Measurements from ENCODE around the gene LRRC9. TPM values are rescaled to one million over a fixed set of nuclear protein-coding genes. Genes with fewer than 3 reads are reported as not detected.
"Not testable (repeated sequence)": the region's sequence is repeated elsewhere in the genome, so short reads cannot be mapped to it uniquely, and the experiment has no call there.

The LRRC9 gene
- total RNA-seq, 2 donors from 2014 or later = 1.1 to 2.0 TPM

DNA sequence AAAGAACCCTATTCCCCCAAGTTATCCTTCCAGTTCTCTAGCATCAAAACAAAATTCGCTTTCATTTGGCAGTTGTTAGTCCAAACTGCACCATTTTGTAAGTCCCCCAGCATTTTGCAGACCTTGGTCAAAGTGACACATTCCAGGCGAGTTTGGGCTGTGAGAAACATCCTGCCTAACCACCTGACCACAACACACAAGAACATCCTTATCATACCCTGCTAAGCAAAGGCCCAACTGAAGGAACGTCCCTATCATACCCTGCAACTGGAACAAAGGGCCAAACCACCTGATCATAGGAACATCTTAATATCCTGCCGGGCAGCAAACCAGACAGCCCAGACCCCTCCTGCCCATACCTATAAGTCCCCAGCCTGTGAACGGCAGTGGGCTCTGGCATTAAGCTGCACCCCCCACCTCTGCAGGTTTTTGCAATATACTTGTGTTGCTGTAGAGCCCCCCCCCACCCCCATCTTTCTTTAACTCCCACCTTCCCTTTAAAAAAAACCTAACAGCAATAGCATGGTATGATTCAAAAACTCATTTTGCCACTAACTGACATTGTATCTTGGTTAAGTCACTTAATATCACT, 174.5 kb downstream of the LRRC9 start:
- no peak for DNase-seq (ENCODE audit: low spot score)
- H3K27ac ChIP-seq = no peak overlapping the region
- no peaks in the 10 kb centered on the region for H3K36me3 ChIP-seq
- no peaks in the 10 kb centered on the region for H3K4me1 ChIP-seq (replicated peaks)
- TF ChIP-seq POLR2A (IDR thresholded peaks at IDR 0.05) = no peak
- TF ChIP-seq POLR2AphosphoS5 (IDR thresholded peaks at IDR 0.05) = no peak
- TF ChIP-seq CTCF (IDR thresholded peaks at IDR 0.05) = no peak
- H3K27me3 ChIP-seq (replicated peaks; ENCODE audit: insufficient read depth) = no peaks in the 10 kb centered on the region
- 60% methylated on average over 5 of the region's 5 CpGs for WGBS
- no peaks in the 10 kb centered on the region for H3K9me3 ChIP-seq
- intact Hi-C loops (cut with DNase I) = loop anchor here (5.0 to 10.0 kb wide), 2 partner anchors 68 to 630 kb away; partner anchors contain the start of gene SIX4
- peak overlapping the region; percentile 55 to 70 for H3K4me3 ChIP-seq

DNA sequence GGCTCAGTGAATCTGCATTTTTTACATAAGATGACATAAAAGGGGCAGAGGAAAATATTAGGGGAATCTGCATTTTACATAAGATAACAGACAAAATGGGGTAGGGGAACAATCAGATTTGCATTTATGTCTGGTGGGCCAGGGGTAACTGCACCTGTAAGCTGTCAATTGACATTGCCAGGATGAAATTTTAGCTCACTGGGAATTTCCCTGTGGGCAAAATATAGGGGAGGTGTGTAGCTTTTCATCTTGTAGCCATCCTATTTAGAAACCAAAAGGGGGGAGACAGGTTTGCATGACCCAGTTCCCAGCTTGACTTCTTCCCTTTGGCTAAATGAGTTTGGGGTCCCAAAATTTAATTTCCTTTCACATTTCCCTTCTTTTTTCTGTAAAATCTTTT, 175.3 kb downstream of the LRRC9 start:
- Histone ChIP-seq H3K27ac (no peak overlapping the region), H3K4me3 (no peak overlapping the region), H3K27me3 (replicated peaks; ENCODE audit: insufficient read depth) (no peaks in the 10 kb centered on the region), H3K4me1 (replicated peaks) (no peaks in the 10 kb centered on the region), H3K9me3 (no peaks in the 10 kb centered on the region), H3K36me3 (no peaks in the 10 kb centered on the region)
- TF ChIP-seq POLR2A (IDR thresholded peaks at IDR 0.05) = no peak
- TF ChIP-seq POLR2AphosphoS5 (IDR thresholded peaks at IDR 0.05) = no peak
- no peak for TF ChIP-seq CTCF (IDR thresholded peaks at IDR 0.05)
- intact Hi-C loops (cut with DNase I) = loop anchor here (10.0 kb wide), 1 partner anchor 630 kb away; the partner anchor contains the start of gene SIX4
- no peak for DNase-seq (ENCODE audit: low spot score)

- TF ChIP-seq POLR2A (IDR thresholded peaks at IDR 0.05) = no peak
- no peak for TF ChIP-seq CTCF (IDR thresholded peaks at IDR 0.05)
- no peak for TF ChIP-seq POLR2AphosphoS5 (IDR thresholded peaks at IDR 0.05)
- H3K27ac ChIP-seq = no peak overlapping the region
- H3K36me3 ChIP-seq = no peaks in the 10 kb centered on the region
- intact Hi-C loops (cut with DNase I) = loop anchor here (10.0 kb wide), 1 partner anchor 629 kb away; the partner anchor contains the start of gene SIX4
- H3K4me3 ChIP-seq = no peak overlapping the region
- 58% methylated on average over 3 of the region's 3 CpGs for WGBS
- H3K9me3 ChIP-seq = no peaks in the 10 kb centered on the region
- H3K27me3 ChIP-seq (replicated peaks; ENCODE audit: insufficient read depth) = no peaks in the 10 kb centered on the region
- H3K4me1 ChIP-seq (replicated peaks) = no peaks in the 10 kb centered on the region
- DNase-seq (ENCODE audit: low spot score) = no peak
Measured at GRCh38 chr14:60095781-60096450, 176.0 kb downstream of the LRRC9 start.

GRCh38 chr14:60097974-60098373, 178.0 kb downstream of the LRRC9 start:
- intact Hi-C loops (cut with DNase I) = loop anchor here (10.0 kb wide), 1 partner anchor 627 kb away; the partner anchor contains the start of gene SIX4
- Histone ChIP-seq H3K4me3 (no peak overlapping the region), H3K36me3 (no peaks in the 10 kb centered on the region), H3K27ac (no peak overlapping the region), H3K9me3 (no peaks in the 10 kb centered on the region), H3K4me1 (replicated peaks) (no peaks in the 10 kb centered on the region), H3K27me3 (replicated peaks; ENCODE audit: insufficient read depth) (no peaks in the 10 kb centered on the region)
- no peak for DNase-seq (ENCODE audit: low spot score)
- WGBS = 89% methylated on average over 6 of the region's 6 CpGs
- TF ChIP-seq CTCF (IDR thresholded peaks at IDR 0.05) (no peak), POLR2AphosphoS5 (IDR thresholded peaks at IDR 0.05) (no peak), POLR2A (IDR thresholded peaks at IDR 0.05) (no peak)

DNA sequence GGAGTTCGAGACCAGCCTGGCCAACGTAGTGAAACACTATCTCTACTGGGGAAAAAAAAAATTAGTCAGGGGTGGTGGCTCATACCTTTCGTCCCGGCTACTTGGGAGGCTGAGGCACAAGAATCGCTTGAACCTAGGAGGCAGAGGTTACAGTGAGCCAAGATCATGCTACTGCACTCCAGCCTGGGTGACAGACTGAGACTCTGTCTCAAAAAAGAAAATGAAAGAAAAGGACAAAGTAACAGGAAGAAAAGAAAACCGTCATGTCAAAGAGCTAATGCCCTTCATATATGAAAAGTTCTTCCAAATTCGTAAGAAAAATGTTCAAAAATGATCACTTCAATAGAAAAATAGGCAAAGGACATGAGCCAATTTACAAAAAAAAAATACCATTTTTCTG, 179.9 kb downstream of the LRRC9 start:
- intact Hi-C loops (cut with DNase I) = loop anchor here (10.0 kb wide), 1 partner anchor 625 kb away; the partner anchor contains the start of gene SIX4
- H3K27me3 ChIP-seq (replicated peaks; ENCODE audit: insufficient read depth); H3K9me3 ChIP-seq; H3K36me3 ChIP-seq; H3K27ac ChIP-seq; DNase-seq (ENCODE audit: low spot score); H3K4me3 ChIP-seq; H3K4me1 ChIP-seq (replicated peaks): not testable (repeated sequence)
- 95% methylated on average over 7 of the region's 7 CpGs for WGBS

All from prostate gland (tissue), 2 donors.